IMR-90 (cell line): Measurements from ENCODE around the gene TRAF7. TPM values are rescaled to one million over a fixed set of nuclear protein-coding genes. Genes with fewer than 3 reads are reported as not detected.

Experiments
- ATAC-seq: fragments of 200-7000 bp; cut with Tn5 transposase; 2 replicates; pipeline ENCODE4 v1.9.1; 2020; ENCODE audit warnings: low read depth, mild to moderate bottlenecking, moderate library complexity
- BruUV-seq: library from RNA; stranded (reverse); fragments of 400-500 nt; replicated peaks from 2 replicates; lab custom pipeline; 2021; lab: Mats Ljungman, UMichigan
- CTCF ChIA-PET: fragments of 300-600 bp; formaldehyde crosslinking; extraction: SDS; loops from one replicate; lab custom pipeline; 2021; ENCODE audit warnings: antibody characterized with exemption; lab: Yijun Ruan, JAX
- POLR2A ChIA-PET: fragments of 300-600 bp; sonication (Branson Sonifier 250); formaldehyde crosslinking; loops from one replicate; lab custom pipeline; 2022; ENCODE audit warnings: antibody characterized with exemption; ENCODE audit not compliant: unreplicated experiment; lab: Charles Lee
- DNase-seq: peaks from one replicate; pipeline ENCODE4 v3.0.0; 2013
- H2AFZ ChIP-seq: replicated peaks from 2 replicates; pipeline ENCODE3; 2013; ENCODE audit warnings: low read length, mild to moderate bottlenecking; ENCODE audit not compliant: poor library complexity
- H2AK5ac ChIP-seq: 2 replicates; pipeline ENCODE4 v1.6.1; 2013; ENCODE audit warnings: low read depth, low read length, inconsistent platforms
- H2AK9ac ChIP-seq: replicated peaks from 2 replicates; pipeline ENCODE3; 2013; ENCODE audit warnings: mild to moderate bottlenecking, low read depth, low read length, moderate library complexity; ENCODE audit not compliant: poor library complexity
- H2BK120ac ChIP-seq: 2 replicates; pipeline ENCODE4 v1.6.1; 2013; ENCODE audit warnings: low read depth, low read length, inconsistent platforms
- H2BK15ac ChIP-seq: 3 replicates; pipeline ENCODE4 v1.6.1; 2013; ENCODE audit warnings: low read depth, low read length, inconsistent platforms
- H2BK20ac ChIP-seq: 2 replicates; pipeline ENCODE4 v1.6.1; 2013; ENCODE audit warnings: low read depth, mild to moderate bottlenecking, inconsistent platforms, low read length, moderate library complexity
- H2BK5ac ChIP-seq: 2 replicates; pipeline ENCODE4 v1.6.1; 2013; ENCODE audit warnings: mild to moderate bottlenecking, low read depth, low read length, inconsistent platforms; ENCODE audit not compliant: poor library complexity, severe bottlenecking
- H3K14ac ChIP-seq: replicated peaks from 2 replicates; pipeline ENCODE4 v1.6.1; 2013; ENCODE audit warnings: low read depth, low read length, inconsistent platforms
- H3K18ac ChIP-seq: 2 replicates; pipeline ENCODE4 v1.6.1; 2013; ENCODE audit warnings: low read depth, low read length, control low read depth
- H3K23ac ChIP-seq: 2 replicates; pipeline ENCODE4 v1.6.1; 2013; ENCODE audit warnings: low read depth, low read length, inconsistent platforms
- H3K27ac ChIP-seq: 2 replicates; pipeline ENCODE4 v1.5.1; 2013; ENCODE audit warnings: mild to moderate bottlenecking, control low read depth, low read length; ENCODE audit not compliant: insufficient read depth
- H3K27me3 ChIP-seq: 2 replicates; pipeline ENCODE4 v1.6.1; 2013; ENCODE audit warnings: low read length; ENCODE audit not compliant: control insufficient read depth, insufficient read depth
- H3K36me3 ChIP-seq: 2 replicates; pipeline ENCODE4 v1.6.1; 2013; ENCODE audit warnings: low read length, mixed read lengths; ENCODE audit not compliant: control insufficient read depth, insufficient read depth
- H3K4ac ChIP-seq: 2 replicates; pipeline ENCODE4 v1.6.1; 2013; ENCODE audit warnings: low read depth, low read length, inconsistent platforms
- H3K4me1 ChIP-seq: 2 replicates; pipeline ENCODE4 v1.6.1; 2013; ENCODE audit warnings: low read length, mixed read lengths; ENCODE audit not compliant: control insufficient read depth, insufficient read depth
- H3K4me2 ChIP-seq: 2 replicates; pipeline ENCODE4 v1.6.1; 2013; ENCODE audit warnings: low read depth, mild to moderate bottlenecking, control low read depth, low read length, moderate library complexity
- H3K4me3 ChIP-seq: 2 replicates; pipeline ENCODE4 v1.5.1; 2013; ENCODE audit warnings: low read depth, mild to moderate bottlenecking, control low read depth, low read length, moderate library complexity; ENCODE audit not compliant: insufficient read depth
- H3K56ac ChIP-seq: 2 replicates; pipeline ENCODE4 v1.6.1; 2013; ENCODE audit warnings: low read length, inconsistent platforms; ENCODE audit not compliant: insufficient read depth; ENCODE audit errors: extremely low read depth
- H3K79me1 ChIP-seq, 2 experiments: 2 replicates each; pipeline ENCODE4 v1.6.1; 2013; ENCODE audit warnings: low read length in 2 of 2, inconsistent platforms in 1 of 2, low read depth in 1 of 2
- H3K9ac ChIP-seq: 2 replicates; pipeline ENCODE4 v1.6.1; 2013; ENCODE audit warnings: low read depth, low read length, control low read depth
- H3K9me1 ChIP-seq: 2 replicates; pipeline ENCODE4 v1.6.1; 2013; ENCODE audit warnings: low read length, inconsistent platforms; ENCODE audit not compliant: insufficient read depth
- H3K9me3 ChIP-seq: 2 replicates; pipeline ENCODE4 v1.6.1; 2013; ENCODE audit warnings: low read length; ENCODE audit not compliant: control insufficient read depth, insufficient read depth
- H4K20me1 ChIP-seq: 2 replicates; pipeline ENCODE4 v1.6.1; 2013; ENCODE audit warnings: low read length, inconsistent platforms; ENCODE audit not compliant: insufficient read depth
- H4K5ac ChIP-seq: 2 replicates; pipeline ENCODE4 v1.6.1; 2013; ENCODE audit warnings: mild to moderate bottlenecking, low read depth, low read length, control low read depth
- H4K8ac ChIP-seq, 2 experiments: 2 replicates each; pipeline ENCODE4 v1.6.1; 2013; ENCODE audit warnings: low read depth in 2 of 2, low read length in 2 of 2, control low read depth in 1 of 2, inconsistent platforms in 1 of 2
- H4K91ac ChIP-seq: 2 replicates; pipeline ENCODE4 v1.6.1; 2013; ENCODE audit warnings: low read depth, low read length, inconsistent platforms; ENCODE audit not compliant: insufficient read depth
- BHLHE40 ChIP-seq: fragments of 150-350 bp; IDR thresholded peaks from 2 replicates; pipeline ENCODE4 v1.6.1; 2016; ENCODE audit warnings: mild to moderate bottlenecking, low read depth, low read length
- MAZ ChIP-seq: IDR thresholded peaks from 2 replicates; pipeline ENCODE4 v1.6.1; 2012; ENCODE audit warnings: low read depth, mild to moderate bottlenecking, low read length, improper control_type of control experiment, moderate library complexity, borderline replicate concordance
- MXI1 ChIP-seq: IDR thresholded peaks from 2 replicates; pipeline ENCODE4 v1.6.1; 2012; ENCODE audit warnings: low read depth, mild to moderate bottlenecking, low read length, moderate library complexity, borderline replicate concordance
- WGBS, 2 experiments: methylation state at CpG; one replicate each; pipeline versions ENCODE4 v1.1.5 to v1.1.7; 2013; ENCODE audit warnings: missing lambda C conversion rate in 2 of 2; ENCODE audit not compliant: insufficient read length in 1 of 2; ENCODE audit errors: extremely low coverage in 2 of 2; 5-methylcytosine and 5-hydroxymethylcytosine counted together
- dilution Hi-C: fragments of 300-500 bp; cut with HindIII; formaldehyde crosslinking; loops from one replicate; pipeline ENCODE4 v1.14.3; 2018; ENCODE audit warnings: low sequenced_read_pairs; ENCODE audit not compliant: unreplicated experiment
- in situ Hi-C: fragments of 300-500 bp; cut with MboI; formaldehyde crosslinking; loops from 3 replicates; pipeline ENCODE4 v1.14.3; 2019; ENCODE audit warnings: low sequenced_read_pairs, inconsistent platforms, mixed read lengths
- intact Hi-C: fragments of 100-400 bp; cut with micrococcal nuclease; formaldehyde crosslinking; loops from 2 replicates; pipeline ENCODE4 v1.10.0; 2022
- polyA plus RNA-seq, 3 experiments: library from polyadenylated mRNA; depleted of rRNA; stranded (reverse); fragments of >200 nt; gene quantifications; 2 replicates each; pipeline ENCODE4 v1.2.3, GENCODE V29; 2012; ENCODE audit warnings: low replicate concordance in 1 of 3
- total RNA-seq: library from RNA; depleted of rRNA; stranded (reverse); fragments of >200 nt; gene quantifications from 2 replicates; pipeline ENCODE4 v1.2.3, GENCODE V29; 2012

The TRAF7 gene
- total and polyA plus RNA-seq, 2 of the 4 experiments (the other 2 are of a cell fraction), result 29.6 to 52.6 TPM

GRCh38 chr16:2190659-2191445, 35.3 kb downstream of the TRAF7 start:
- intact Hi-C loops, result no loop called here
- TF ChIP-seq MAZ (no peak), BHLHE40 (no peak), MXI1 (no peak)
- no peak overlapping the region for H3K9ac ChIP-seq
- DNase-seq (no peak), ATAC-seq (no peak)
- H3K4me2 ChIP-seq, result no peak overlapping the region
- H3K14ac ChIP-seq, result no peak overlapping the region
- H3K4me3 ChIP-seq, result no peak overlapping the region
- no peaks in the 10 kb centered on the region for H3K79me1 ChIP-seq
- H2BK120ac ChIP-seq, result no peak overlapping the region
- no peak overlapping the region for H2BK15ac ChIP-seq
- H2BK20ac ChIP-seq, result no peak overlapping the region
- no peak overlapping the region for H2BK5ac ChIP-seq
- dilution Hi-C loops, result no loop called here
- no peak overlapping the region for H3K23ac ChIP-seq
- no peak overlapping the region for H4K91ac ChIP-seq
- no peak overlapping the region for H3K56ac ChIP-seq
- no peak overlapping the region for H3K4ac ChIP-seq
- in situ Hi-C loops, result no loop called here
- no peaks in the 10 kb centered on the region for H3K9me1 ChIP-seq
- no peaks in the 10 kb centered on the region for H4K20me1 ChIP-seq
- H4K5ac ChIP-seq, result no peak overlapping the region
- POLR2A ChIA-PET, result no interaction called here
- no peak overlapping the region for H2AK5ac ChIP-seq
- H4K8ac ChIP-seq, result no peak overlapping the region
- H3K36me3 ChIP-seq, result no peaks in the 10 kb centered on the region
- CTCF ChIA-PET, result no interaction called here
- H2AK9ac ChIP-seq, result no peak overlapping the region
- H3K27ac ChIP-seq, result no peak overlapping the region
- H3K4me1 ChIP-seq, result no peaks in the 10 kb centered on the region
- BruUV-seq, result no TSS peak
- H2AFZ ChIP-seq, result no peak overlapping the region
- 78% methylated on average over 13 of the region's 25 CpGs; no CpG with 5 or more reads in 1 of the 2 experiments for WGBS, 2 experiments
- no peaks in the 10 kb centered on the region for H3K9me3 ChIP-seq
- H3K18ac ChIP-seq, result no peak overlapping the region
- peaks cover 26% of the 10 kb centered on the region for H3K27me3 ChIP-seq
